Measurements from ENCODE around the gene MYRF. TPM values are rescaled to one million over a fixed set of nuclear protein-coding genes. Genes with fewer than 3 reads are reported as not detected.

Gene MYRF
- total RNA-seq, 1 donor from 2014 or later: 39.5 TPM

GRCh38 chr11:61724437-61724836, 28.0 kb upstream of the MYRF start:
- no peaks in the 10 kb centered on the region for H3K9me3 ChIP-seq (ENCODE audit: insufficient read depth, low read depth, low read length)

DNA sequence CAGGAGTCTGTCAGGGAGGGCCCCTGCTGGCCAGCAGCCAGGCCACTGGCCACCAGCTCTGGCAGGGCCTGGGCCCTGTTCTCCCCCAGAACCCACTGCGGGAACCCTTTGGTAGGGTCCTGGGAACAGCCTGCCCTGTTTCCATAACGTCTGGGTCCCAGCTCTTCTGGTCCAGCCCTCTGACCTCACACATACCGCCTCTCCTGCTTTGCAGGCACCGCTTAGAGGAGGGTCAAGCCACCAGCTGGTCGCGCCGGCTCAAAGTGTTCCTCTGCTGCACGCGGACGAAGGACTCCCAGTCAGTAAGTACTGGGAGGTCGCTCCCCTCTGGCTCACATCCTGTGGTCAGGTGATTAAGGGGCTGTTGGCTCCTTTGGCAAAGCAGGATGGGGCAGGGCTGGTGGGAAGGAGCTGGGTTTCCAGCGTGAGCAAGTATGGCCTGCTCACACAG, 26.6 kb upstream of the MYRF start:
- no peak overlapping the region for H3K27ac Mint-ChIP-seq (ENCODE audit: unreplicated experiment)
- no peak overlapping the region for H3K4me3 ChIP-seq (ENCODE audit: insufficient read depth, low read depth, low read length)
- peaks cover 4% of the 10 kb centered on the region for H3K36me3 ChIP-seq (ENCODE audit: insufficient read depth, low read length)
- H3K27me3 Mint-ChIP-seq (ENCODE audit: low read depth, unreplicated experiment): peaks cover 2% of the 10 kb centered on the region
- no peak overlapping the region for H2AFZ ChIP-seq (ENCODE audit: low read depth, low read length)
- H3K4me3 Mint-ChIP-seq (ENCODE audit: unreplicated experiment): no peak overlapping the region
- peak overlapping the region; percentile 48 for H3K9ac ChIP-seq (ENCODE audit: low read length)
- no peaks in the 10 kb centered on the region for H3K9me3 ChIP-seq (ENCODE audit: insufficient read depth, low read depth, low read length)
- H3K27ac ChIP-seq (ENCODE audit: low read depth, low read length): peak overlapping the region; percentile 44
- peak; percentile 67 for DNase-seq (ENCODE audit: low read depth)
- H3K9me3 Mint-ChIP-seq (ENCODE audit: unreplicated experiment): no peaks in the 10 kb centered on the region
- peaks cover 23% of the 10 kb centered on the region for H3K4me1 Mint-ChIP-seq (ENCODE audit: low read depth, unreplicated experiment)
- H4K20me1 ChIP-seq (ENCODE audit: insufficient read depth, low read length): peaks cover 7% of the 10 kb centered on the region
- peaks cover 22% of the 10 kb centered on the region for H3K36me3 Mint-ChIP-seq (ENCODE audit: low read depth, unreplicated experiment)
- H3K79me2 ChIP-seq (ENCODE audit: insufficient read depth, low read length): no peaks in the 10 kb centered on the region
- H3K27me3 ChIP-seq (ENCODE audit: insufficient read depth, low read length): no peaks in the 10 kb centered on the region
- no peak for FAIRE-seq
- peak overlapping the region; percentile 21 for H3K4me2 ChIP-seq (ENCODE audit: low read length)
- TF ChIP-seq CTCF (IDR thresholded peaks at IDR 0.05; ENCODE audit: insufficient read depth, low read depth, low read length) (no peak), EZH2 (IDR thresholded peaks at IDR 0.05; ENCODE audit: insufficient read depth, low read length) (no peak)
- H3K4me1 ChIP-seq (ENCODE audit: insufficient read depth, low read length): peaks cover 38% of the 10 kb centered on the region

More at GRCh38 chr11:61724437-61724836, 28.0 kb upstream of the MYRF start:
- FAIRE-seq (no peak), DNase-seq (ENCODE audit: low read depth) (no peak)
- H3K4me2 ChIP-seq (ENCODE audit: low read length): no peak overlapping the region
- peaks cover 4% of the 10 kb centered on the region for H3K36me3 ChIP-seq (ENCODE audit: insufficient read depth, low read length)
- H3K9me3 Mint-ChIP-seq (ENCODE audit: unreplicated experiment): no peaks in the 10 kb centered on the region
- peaks cover 6% of the 10 kb centered on the region for H3K79me2 ChIP-seq (ENCODE audit: insufficient read depth, low read length)
- peaks cover 22% of the 10 kb centered on the region for H3K36me3 Mint-ChIP-seq (ENCODE audit: low read depth, unreplicated experiment)
- peaks cover 23% of the 10 kb centered on the region for H3K4me1 Mint-ChIP-seq (ENCODE audit: low read depth, unreplicated experiment)
- no peak overlapping the region for H3K27ac Mint-ChIP-seq (ENCODE audit: unreplicated experiment)
- H3K27me3 Mint-ChIP-seq (ENCODE audit: low read depth, unreplicated experiment): no peaks in the 10 kb centered on the region
- H3K4me3 Mint-ChIP-seq (ENCODE audit: unreplicated experiment): no peak overlapping the region
- H3K9ac ChIP-seq (ENCODE audit: low read length): no peak overlapping the region
- no peak overlapping the region for H2AFZ ChIP-seq (ENCODE audit: low read depth, low read length)
- H3K4me3 ChIP-seq (ENCODE audit: insufficient read depth, low read depth, low read length): no peak overlapping the region
- no peak overlapping the region for H3K27ac ChIP-seq (ENCODE audit: low read depth, low read length)
- H4K20me1 ChIP-seq (ENCODE audit: insufficient read depth, low read length): peaks cover 7% of the 10 kb centered on the region
- H3K4me1 ChIP-seq (ENCODE audit: insufficient read depth, low read length): peaks cover 38% of the 10 kb centered on the region
- TF ChIP-seq CTCF (IDR thresholded peaks at IDR 0.05; ENCODE audit: insufficient read depth, low read depth, low read length) (no peak), EZH2 (IDR thresholded peaks at IDR 0.05; ENCODE audit: insufficient read depth, low read length) (no peak)
- H3K27me3 ChIP-seq (ENCODE audit: insufficient read depth, low read length): no peaks in the 10 kb centered on the region

DNA sequence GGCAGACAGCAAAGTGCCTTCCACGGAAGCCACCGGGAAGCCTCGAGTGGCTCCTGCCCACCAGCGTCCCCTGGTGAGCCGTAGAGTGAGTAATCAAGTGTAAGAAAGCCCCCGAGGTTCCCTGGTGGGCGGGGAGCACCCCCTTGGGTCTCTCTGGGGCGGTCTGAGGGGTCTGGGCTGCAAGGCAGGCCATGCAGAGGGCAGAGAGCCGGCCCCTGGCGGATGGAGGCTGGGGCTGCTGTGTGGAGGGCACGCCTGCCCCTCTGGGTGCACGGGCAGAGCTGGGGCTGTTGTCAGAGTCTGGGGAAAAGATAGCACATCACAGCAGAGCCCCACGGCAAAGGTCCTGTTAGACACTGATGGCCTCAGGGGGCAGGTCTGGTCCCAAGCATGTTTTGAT, 25.7 kb upstream of the MYRF start:
- peaks cover 23% of the 10 kb centered on the region for H3K4me1 Mint-ChIP-seq (ENCODE audit: low read depth, unreplicated experiment)
- FAIRE-seq (no peak), DNase-seq (ENCODE audit: low read depth) (no peak)
- Histone ChIP-seq H3K9me3 (ENCODE audit: insufficient read depth, low read depth, low read length) (no peaks in the 10 kb centered on the region), H2AFZ (ENCODE audit: low read depth, low read length) (no peak overlapping the region), H3K27me3 (ENCODE audit: insufficient read depth, low read length) (no peaks in the 10 kb centered on the region), H3K9ac (ENCODE audit: low read length) (peak overlapping the region; percentile 2), H3K27ac (ENCODE audit: low read depth, low read length) (no peak overlapping the region), H3K79me2 (ENCODE audit: insufficient read depth, low read length) (no peaks in the 10 kb centered on the region), H3K4me1 (ENCODE audit: insufficient read depth, low read length) (peaks cover 38% of the 10 kb centered on the region), H3K36me3 (ENCODE audit: insufficient read depth, low read length) (peaks cover 4% of the 10 kb centered on the region), H3K4me2 (ENCODE audit: low read length) (no peak overlapping the region), H3K4me3 (ENCODE audit: insufficient read depth, low read depth, low read length) (no peak overlapping the region), H4K20me1 (ENCODE audit: insufficient read depth, low read length) (peaks cover 7% of the 10 kb centered on the region)
- no peak overlapping the region for H3K4me3 Mint-ChIP-seq (ENCODE audit: unreplicated experiment)
- H3K36me3 Mint-ChIP-seq (ENCODE audit: low read depth, unreplicated experiment): peaks cover 21% of the 10 kb centered on the region
- H3K27me3 Mint-ChIP-seq (ENCODE audit: low read depth, unreplicated experiment): peaks cover 2% of the 10 kb centered on the region
- no peak overlapping the region for H3K27ac Mint-ChIP-seq (ENCODE audit: unreplicated experiment)
- H3K9me3 Mint-ChIP-seq (ENCODE audit: unreplicated experiment): no peaks in the 10 kb centered on the region
- no peak for TF ChIP-seq CTCF (IDR thresholded peaks at IDR 0.05; ENCODE audit: insufficient read depth, low read depth, low read length)
